Ramos (cell line): ENCODE results near the gene KRT79.

ENCODE experiments used
- in situ Hi-C: fragments of 300-500 bp; cut with MboI; formaldehyde crosslinking; loops from one replicate; pipeline ENCODE4 v1.14.3; 2022; ENCODE audit warnings: low sequenced_read_pairs; ENCODE audit not compliant: unreplicated experiment

Gene KRT79

DNA sequence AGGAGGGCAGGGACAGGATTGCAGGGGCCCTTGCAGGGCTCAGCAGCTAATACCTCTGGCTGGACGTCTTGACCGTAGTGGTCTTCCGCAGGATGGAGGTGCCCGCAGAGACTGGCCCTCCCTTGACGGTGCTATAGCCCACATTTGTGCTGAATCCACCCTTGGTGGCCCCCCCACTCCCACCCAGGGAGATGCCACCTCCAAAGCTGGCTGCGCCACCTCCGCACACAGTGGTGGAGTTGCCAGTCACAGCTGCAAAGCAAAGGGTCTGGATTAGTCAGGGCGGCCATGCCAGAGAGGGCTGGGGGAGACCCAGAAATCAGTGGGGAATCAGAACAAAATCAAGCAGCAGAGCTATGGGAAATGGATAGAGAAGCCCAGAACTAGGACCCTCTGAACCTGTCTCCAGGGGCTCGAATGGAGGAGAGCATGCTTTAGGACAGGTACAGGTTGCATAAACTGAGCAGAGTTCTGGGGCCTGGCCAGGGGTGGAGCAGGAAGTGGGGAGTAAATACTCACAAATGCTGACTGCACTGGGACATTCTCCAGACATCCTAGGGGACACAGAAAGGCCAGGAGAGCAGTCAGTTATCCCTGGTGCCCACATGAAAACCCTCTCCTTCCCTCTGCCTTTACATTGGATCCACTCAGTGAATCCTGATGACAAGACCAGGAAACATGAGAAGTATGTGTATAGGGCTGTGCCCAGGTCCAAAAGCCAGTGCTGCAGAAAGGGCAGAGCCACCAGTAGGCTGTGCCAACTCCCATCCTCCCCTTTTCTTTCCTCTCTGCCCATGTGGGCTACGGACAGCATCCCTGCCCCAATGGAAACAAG, 12.1 kb downstream of the KRT79 start:
- in situ Hi-C loops, result no loop called here

DNA sequence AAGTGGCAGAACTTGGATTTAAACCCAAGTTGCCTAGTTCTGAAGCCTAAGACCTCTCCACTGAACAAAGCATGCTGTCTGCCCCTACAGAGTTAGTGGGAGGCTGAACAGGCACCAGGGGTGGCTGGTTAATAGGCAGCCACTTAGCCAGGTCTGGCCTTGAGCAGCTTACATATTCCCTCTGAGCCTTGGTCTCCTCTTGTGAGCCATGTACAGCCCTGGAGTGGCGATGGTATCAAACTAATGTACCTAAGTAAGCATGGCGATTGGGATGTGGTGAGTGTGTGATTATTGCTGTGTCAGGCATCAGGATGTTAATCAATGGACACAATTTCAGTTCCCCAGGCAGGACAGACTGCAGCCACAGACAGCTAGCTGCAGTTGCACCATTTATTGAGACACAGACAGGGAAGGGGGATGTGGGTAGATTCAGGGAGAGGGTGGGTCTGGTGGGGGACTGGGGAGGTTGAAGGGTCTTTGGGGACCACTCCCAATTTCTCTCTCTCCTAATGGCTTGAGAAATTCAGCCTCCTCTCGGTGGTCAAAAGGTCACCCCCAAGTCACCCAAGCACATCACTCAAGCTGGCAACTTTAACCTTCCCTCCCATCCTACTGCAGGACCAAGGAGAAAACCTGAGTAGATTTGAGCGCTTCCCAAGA, 12.9 kb downstream of the KRT79 start:
- in situ Hi-C loops, result no loop called here

DNA sequence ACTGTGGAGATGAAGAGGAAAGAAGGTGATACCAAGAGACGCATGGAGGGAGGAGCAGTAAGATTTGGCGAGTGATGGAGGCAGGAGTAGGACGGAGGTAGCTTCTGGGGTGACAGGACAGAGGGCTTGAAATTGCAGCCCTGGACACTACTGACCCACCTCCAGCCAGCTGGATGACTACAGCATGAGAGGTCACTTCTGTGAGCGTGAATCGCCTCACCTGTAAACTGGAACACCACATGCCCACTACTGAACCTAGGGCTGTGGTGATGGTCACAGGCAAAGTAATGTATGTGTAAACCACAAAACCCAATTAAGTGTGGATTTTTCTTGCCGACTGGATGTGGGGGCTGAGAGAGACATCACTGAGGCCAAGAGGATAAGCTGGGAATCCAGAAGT, 13.6 kb downstream of the KRT79 start:
- in situ Hi-C loops, result no loop called here

DNA sequence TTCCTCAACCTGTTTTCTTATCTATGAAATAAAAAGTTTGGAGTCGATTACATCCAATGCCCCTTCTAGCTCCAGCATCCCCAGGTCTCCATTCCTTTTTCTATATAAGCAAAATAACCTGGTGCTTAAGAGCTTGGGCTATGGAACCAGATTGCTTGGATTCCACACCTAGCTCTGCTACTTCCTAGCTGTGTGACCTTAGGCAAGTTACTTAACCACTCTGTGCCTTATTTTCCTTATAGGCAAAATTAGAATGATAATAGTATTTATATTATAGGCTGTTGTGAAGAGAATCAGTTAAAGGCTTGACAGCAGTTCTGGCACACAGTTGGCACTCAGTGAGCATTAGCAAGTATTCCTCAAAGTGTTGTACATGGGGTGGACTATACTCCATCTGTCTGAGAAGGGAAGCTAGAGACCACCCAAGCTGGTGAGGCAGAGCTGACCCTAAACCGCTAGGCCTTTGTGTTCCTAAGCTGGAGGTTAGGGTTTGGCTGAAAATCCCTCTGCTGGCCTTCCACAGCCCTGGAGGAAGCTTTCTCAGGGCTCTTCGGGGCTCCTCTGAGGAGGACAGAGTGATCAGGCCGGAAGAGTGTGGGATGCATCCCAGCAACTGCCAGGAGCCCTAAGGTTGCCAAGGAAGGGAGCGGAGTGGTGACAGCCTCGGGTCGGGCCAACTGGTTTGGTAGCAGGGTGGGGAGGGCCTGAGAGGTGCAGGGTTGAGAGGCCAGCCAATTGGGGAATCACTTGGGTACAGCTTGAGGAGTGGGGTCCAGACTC, 14.2 kb downstream of the KRT79 start:
- in situ Hi-C loops, result no loop called here

DNA sequence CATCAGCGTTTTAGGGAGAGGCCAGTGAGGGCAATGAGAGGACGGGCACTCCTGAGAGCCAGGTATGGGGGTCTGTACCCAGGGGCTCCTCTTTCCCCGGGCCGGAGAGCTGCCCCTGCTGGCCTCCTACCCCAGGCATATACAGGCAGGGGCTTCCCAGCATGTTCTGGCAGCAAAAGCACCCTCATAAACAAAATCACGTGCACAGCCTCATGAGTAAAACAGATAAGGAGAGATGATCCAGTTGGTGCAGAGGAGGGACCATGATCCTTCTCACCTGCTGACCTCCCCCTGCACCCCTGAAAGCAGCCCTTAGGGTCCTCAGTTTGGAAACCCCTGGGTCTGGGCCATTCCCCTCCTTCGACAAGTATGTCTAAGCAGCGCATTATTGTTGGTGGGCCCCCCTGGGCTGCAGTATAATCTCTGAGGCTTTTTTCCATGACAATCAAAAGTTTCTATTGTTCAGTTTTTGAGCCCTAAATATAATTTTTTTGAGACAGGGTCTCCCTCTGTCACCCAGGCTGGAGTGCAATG, 15.2 kb downstream of the KRT79 start:
- in situ Hi-C loops, result no loop called here

DNA sequence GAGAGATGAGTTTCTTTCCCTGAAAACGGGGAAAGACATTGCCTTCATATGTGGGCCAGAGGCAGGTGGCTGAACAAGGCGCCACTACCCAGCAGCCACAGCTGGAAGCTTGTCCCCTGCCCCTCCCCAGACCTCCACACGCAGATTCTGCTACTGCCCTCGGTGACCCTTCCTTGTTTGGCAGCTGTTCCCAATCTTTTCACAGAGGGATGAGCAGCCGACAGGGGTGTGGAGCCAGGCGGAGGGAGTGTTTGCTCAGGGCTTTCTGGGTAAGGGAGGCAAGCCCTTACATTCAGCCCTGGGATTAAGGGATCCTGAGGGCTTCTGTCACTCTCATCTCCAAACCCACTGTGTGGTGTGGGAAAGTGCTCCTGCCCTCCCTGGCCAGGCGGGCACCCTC, 15.7 kb downstream of the KRT79 start:
- in situ Hi-C loops, result no loop called here

DNA sequence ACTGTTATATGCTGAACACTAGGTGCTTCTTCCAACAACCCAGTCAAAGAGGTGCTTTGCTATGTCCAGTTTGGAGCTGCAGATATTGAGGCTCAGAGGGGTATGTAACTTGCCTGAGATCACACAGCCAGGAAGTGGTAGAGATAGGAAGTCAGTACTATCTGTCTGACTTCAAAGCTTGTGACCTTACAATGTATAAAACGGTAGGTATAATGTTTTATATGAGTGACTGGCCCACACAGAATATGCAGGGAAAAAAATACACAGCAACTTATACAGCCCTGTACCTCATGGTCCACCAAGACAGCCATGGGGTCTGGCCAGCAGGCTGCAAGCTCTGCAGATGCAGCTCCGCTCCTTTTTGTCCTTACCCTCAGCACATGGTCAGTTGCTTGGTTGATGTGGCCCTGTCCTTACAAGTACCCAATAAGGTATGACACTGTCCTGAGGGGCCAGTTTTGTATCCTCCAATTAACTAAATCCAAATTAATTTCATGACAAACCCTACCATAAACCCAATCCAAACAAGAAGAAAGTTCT, 16.3 kb downstream of the KRT79 start:
- in situ Hi-C loops, result no loop called here

DNA sequence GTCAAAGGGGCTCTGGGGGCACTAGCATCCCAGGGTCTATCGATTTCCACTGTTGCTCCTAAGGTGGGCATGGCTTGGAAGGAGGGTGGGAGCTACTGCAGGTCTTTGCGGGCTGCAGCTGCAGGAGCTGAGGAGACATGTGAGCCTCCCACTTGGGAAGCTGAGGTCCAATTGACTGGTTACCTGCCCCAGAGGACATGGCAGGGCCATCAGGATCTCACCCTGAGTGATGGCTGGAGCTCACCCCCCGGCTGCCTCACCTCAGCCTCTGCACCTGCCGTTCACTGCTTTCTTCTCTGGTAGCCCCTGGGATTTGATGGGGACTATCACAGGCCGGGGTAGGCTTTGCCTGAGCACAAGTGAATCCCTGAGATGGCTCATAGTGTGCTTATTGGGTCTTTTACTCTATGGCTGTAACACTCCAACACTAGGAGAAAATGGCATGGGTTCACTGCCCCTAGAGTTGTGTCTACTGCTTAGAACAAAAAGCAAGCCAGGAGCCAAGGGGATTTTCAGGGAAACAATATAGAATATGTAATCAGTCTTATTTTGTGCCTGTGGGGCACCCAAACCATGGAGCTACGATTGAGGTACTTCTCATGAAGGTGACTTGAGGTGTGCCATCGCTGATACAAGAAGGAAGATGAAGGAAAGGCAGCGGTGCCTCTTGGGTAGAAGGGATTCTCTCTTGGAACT, 17.0 kb downstream of the KRT79 start:
- in situ Hi-C loops, result no loop called here

DNA sequence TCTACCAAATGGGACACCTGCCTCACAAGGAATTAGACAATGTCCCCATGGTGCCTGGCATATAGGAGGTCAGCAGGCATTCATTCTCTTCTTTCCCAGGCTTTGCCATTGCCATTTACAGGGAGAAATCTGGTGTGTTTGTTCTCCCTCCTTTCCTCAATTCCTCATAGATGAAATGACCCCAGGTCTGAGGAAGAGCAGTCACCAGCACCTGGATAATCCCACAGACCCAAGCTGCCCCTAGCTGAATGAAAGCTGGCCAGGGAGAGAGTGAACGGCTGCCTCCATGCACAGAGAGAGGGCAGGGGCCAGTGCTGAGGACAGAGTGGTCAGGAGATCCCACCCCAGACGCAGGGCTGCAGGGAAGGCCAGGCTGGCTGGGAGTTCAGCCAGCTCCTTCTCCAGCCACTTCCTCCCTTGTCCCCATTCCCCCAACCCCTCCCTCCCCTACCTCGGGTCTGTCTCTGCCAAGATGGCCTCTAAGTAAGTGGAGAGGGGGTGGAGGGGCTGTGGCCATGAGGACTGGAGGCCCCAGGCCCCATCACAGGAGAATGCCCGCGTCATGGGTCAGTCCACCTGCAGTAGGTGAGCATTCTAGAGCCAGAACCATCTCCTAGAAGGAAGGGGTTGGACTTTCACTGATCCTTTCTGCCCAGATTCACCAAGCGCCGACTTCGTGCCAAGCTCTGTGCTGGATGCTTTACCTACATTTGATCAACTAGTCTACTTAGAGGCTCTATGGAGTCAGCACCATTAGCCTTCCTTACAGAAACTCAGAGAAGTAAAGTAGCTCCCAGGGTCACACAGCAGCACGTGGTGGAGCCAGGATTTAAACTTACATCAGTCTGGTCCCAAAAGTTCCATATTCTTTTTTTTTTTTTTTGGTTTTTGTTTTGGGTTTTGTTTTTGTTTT, 18.2 kb downstream of the KRT79 start:
- in situ Hi-C loops, result no loop called here

DNA sequence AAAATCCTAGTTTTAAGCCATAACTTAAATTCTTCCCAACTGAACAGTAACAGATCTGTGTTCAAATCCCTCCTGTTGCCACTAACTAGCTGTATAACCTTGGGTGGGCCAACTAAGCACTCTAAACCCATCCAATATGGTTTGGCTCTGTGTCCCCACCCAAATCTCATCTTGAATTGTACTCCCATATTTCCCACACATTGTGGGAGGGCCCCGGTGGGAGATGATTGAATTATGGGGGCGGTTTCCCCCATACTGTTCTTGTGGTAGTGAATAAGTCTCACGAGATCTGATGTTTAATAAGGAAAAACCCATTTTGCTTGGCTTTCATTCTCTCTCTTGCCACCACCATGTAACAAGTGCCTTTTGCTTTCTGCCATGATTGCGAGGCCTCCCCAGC, 18.9 kb downstream of the KRT79 start:
- in situ Hi-C loops, result no loop called here

DNA sequence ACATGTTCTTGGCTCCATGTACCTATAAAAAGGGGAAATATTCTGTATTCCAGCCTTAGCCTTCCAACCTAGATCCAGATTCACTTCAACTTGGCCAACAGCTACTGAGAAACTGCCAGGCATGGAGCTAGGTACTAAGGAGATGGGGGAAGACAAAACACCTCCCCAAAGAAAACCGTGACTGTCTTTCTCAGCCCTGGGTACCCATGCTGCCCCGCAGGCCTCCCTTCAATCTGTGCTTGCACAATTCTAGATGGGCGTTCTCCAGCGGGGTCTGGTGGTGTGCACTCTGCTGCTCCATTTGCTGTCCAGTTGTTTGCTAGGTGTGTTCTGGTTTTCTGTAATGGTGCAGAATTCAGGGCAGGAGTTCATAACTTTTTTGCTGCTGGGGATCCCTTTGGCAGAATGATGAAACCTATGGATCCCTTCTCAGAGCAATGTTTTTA, 19.4 kb downstream of the KRT79 start:
- in situ Hi-C loops, result no loop called here

DNA sequence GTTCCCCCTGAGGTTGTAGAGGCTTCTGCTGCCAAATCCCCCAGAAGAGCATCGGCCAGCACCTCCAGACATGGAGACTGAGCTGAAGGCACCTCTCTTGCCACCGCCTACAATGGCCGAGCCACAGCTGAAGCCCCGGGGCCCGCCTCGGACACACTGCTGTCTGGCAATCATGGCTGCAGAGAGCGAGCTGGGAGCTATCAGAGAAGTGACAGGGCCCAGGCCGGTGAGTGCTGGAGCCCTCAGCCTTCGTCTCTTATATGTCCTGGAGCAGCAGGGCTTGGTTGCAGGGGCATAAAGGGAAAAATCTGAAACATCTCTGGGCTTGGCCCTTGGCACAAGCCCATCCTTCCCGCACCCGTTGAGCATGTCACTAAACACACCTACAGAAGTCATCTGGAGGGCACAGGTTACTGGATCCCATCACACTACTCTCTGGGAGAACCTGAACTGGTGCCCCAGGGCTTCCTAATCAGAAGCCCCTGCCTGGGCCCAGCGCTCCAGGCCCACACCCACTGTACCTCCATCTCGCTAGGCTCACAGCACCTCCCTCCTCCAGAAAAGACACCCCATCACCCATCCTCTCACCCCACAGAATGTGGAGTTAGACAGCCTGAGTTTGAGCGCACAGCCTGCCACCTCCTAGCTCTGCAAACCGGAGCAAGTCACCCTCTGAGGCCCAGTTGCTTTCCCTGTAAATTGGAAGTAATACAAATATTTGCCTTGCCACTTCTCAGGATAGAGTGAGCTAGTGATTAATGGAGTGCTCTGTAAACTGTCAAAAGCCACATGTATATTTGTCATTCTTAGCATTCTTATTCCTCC, 20.0 kb downstream of the KRT79 start, which contains the start of gene KRT4:
TSS of gene KRT4 (minus strand) at position 232 of the 825 bp plus-strand sequence. CDS start at position 174, 58 bp downstream.
- in situ Hi-C loops, result no loop called here

DNA sequence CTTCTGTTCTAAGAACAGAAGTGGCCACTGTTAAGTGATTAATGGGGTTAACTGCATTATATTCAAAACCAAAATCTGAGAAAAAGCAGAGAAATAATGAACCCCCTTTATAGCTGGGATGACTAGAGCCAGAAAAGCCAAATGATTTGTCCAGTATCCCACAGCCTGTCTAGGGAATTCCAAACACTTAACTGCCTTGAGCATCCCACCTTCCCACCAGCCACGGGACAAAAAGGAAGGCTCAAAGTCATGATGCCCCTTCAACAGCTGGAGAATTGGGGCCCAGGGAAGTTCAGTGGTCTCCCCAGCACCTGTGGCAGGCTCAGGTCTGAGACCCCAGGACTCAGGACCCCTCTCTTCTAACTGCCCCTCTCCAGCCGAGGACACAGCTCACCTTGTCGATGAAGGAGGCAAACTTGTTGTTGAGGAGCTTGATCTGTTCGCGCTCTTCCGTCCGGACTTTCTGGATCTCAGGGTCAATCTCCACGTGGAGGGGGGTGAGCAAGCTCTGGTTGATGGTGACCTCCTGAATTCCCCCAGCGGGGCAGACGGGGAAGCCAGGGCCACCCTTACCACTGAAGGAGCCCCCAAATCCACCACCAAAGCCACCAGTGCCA, 20.8 kb downstream of the KRT79 start:
- in situ Hi-C loops, result no loop called here

DNA sequence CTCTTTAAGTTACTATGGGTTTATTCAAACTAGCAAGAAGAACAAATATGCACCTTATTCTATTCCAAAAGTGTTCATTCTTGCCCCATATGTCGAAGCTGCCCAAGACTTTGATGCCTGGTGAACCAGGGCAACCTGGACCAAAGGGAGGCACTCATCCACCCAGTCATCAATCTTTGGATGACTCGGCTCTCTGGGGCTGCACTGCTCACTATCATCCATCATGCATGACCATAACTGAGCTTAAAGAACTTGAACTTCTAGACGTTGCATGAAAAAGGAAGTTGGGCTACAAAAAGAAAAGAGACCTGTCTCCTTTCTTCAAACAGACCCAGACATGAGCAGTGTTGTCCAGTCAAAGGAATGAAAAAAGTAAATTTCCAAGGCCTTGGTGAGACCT, 21.4 kb downstream of the KRT79 start:
- in situ Hi-C loops, result no loop called here

DNA sequence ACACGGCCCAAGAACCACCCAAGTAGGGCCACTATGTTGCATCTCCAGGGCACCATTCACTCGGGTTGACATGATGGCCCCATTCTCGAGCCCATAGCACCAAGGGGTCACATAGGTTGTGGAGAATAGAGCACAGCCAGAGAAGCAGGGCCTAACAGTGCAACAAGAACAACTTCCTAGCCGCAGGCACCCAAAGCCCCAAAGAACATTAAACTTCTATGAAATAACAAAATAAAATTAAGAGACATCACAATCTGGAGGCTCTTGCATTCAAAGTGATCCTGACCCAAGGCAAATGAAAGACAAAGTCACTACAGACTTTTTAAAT, 22.1 kb downstream of the KRT79 start:
- in situ Hi-C loops, result no loop called here

DNA sequence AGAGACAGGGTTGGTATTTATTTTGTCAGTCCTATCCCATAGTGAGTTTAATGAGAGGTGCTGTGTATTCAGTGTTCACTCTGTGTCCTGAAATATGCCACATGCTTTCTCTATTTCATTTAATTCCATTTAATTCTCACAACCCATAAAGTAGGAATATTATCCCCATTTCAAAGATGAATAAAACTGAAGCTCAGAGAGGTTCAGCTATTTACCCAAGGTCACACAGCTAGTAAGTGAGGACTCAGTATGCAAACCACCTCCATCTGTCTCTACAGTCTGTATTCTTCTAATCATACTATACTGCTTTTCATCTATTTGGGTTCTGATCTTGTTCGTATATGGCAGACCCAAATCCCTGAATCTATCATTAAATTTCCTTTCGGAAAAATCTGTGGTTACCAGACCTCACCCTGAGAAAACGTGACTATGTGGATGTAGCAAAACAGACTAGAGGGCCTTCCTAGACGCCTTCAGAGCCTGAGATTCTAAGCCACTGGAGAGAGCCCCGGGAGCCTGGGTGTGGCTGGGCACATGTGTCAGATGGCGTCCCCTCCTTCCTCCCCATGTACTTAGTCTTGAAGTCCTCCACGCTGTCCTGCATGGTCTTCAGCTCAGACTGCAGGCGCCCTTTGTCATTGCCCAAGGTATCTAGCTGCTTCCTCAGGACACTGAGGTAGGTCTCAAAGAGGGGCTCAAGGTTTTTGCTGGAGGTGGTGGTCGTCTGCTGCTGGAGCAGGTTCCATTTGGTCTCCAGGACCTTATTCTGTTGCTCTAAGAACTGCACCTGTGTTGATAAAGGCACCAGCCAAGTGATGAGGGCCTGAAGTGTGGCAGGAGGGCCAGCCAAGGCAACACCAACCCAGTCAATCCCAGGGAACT, 22.7 kb downstream of the KRT79 start:
- in situ Hi-C loops, result no loop called here

DNA sequence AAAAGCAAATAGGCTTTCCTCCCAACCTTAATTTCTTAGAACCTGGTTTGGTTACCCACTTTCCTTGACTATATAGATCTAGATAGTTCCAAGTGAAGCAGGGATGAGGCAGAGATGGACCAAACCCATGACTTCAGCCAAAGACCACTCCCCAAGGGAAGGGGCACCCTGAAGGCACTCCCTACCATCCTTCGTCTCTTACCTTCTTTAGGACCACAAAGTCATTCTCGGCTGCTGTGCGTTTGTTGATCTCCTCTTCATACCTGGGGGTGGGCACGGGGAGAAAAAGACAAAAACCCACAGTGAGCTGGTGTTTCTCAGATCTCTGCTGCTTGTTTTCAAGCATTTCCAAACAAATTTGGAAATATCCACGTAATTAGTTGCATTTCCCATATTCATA, 23.6 kb downstream of the KRT79 start:
- in situ Hi-C loops, result no loop called here
